ENCODE measurements around the gene KIF26B.
"Not testable (repeated sequence)": the region's sequence is repeated elsewhere in the genome, so short reads cannot be mapped to it uniquely, and the experiment has no call there.

DNA sequence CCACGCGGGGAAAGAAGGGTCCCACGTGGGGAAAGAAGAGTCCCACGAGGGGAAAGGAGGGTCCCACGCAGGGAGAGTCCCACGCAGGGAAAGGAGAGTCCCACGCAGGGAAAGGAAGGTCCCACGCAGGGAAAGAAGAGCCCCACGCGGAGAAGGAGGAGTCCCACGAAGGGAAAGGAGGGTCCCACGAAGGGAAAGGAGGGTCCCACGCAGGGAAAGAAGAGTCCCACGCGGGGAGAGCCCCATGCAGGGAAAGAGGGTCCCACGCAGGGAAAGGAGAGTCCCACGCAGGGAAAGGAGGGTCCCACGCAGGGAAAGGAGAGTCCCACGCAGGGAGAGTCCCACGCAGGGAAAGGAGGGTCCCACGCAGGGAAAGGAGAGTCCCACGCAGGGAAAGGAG, 180.9 kb downstream of the KIF26B start:
- TF ChIP-seq, protein P1, sequence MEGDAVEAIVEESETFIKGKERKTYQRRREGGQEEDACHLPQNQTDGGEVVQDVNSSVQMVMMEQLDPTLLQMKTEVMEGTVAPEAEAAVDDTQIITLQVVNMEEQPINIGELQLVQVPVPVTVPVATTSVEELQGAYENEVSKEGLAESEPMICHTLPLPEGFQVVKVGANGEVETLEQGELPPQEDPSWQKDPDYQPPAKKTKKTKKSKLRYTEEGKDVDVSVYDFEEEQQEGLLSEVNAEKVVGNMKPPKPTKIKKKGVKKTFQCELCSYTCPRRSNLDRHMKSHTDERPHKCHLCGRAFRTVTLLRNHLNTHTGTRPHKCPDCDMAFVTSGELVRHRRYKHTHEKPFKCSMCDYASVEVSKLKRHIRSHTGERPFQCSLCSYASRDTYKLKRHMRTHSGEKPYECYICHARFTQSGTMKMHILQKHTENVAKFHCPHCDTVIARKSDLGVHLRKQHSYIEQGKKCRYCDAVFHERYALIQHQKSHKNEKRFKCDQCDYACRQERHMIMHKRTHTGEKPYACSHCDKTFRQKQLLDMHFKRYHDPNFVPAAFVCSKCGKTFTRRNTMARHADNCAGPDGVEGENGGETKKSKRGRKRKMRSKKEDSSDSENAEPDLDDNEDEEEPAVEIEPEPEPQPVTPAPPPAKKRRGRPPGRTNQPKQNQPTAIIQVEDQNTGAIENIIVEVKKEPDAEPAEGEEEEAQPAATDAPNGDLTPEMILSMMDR (IDR thresholded peaks at IDR 0.05; ENCODE audit: low read length) = not testable (repeated sequence)
- TF ChIP-seq EZH2 (IDR thresholded peaks at IDR 0.05; ENCODE audit: borderline replicate concordance, low read length) = not testable (repeated sequence)
